Endodermal cell (in vitro differentiated cells): Measurements from ENCODE around the gene C12orf56. TPM values are rescaled to one million over a fixed set of nuclear protein-coding genes. Genes with fewer than 3 reads are reported as not detected.

Experiments
- DNase-seq: peaks from one replicate; pipeline ENCODE4 v3.0.0-alpha.2; 2017
- H3K27ac ChIP-seq: 2 replicates; pipeline ENCODE4 v1.5.1; 2013; ENCODE audit warnings: mild to moderate bottlenecking, low read depth, low read length, moderate library complexity
- H3K27me3 ChIP-seq: 2 replicates; pipeline ENCODE4 v1.6.1; 2013; ENCODE audit warnings: mild to moderate bottlenecking, low read length, moderate library complexity; ENCODE audit not compliant: insufficient read depth, control insufficient read depth, poor library complexity, severe bottlenecking
- H3K36me3 ChIP-seq: 2 replicates; pipeline ENCODE4 v1.7.0; 2013; ENCODE audit warnings: mild to moderate bottlenecking, low read length, moderate library complexity; ENCODE audit not compliant: control insufficient read depth, insufficient read depth
- H3K4me1 ChIP-seq: one replicate; pipeline ENCODE4 v1.7.0; 2013; ENCODE audit warnings: low read length; ENCODE audit not compliant: control insufficient read depth, insufficient read depth
- H3K4me3 ChIP-seq: 2 replicates; pipeline ENCODE4 v1.5.1; 2013; ENCODE audit warnings: mild to moderate bottlenecking, low read length, moderate library complexity
- H3K9ac ChIP-seq: 2 replicates; pipeline ENCODE4 v1.6.1; 2013; ENCODE audit warnings: mild to moderate bottlenecking, low read length, moderate library complexity; ENCODE audit not compliant: poor library complexity, severe bottlenecking; ENCODE audit errors: extremely low read depth
- H3K9me3 ChIP-seq: 2 replicates; pipeline ENCODE4 v1.6.1; 2013; ENCODE audit warnings: mild to moderate bottlenecking, low read length, moderate library complexity; ENCODE audit not compliant: control insufficient read depth
- H3K27ac Mint-ChIP-seq: 2 replicates; pipeline ENCODE4 v1.8.0; 2020; ENCODE audit warnings: mixed read lengths
- H3K27me3 Mint-ChIP-seq: 2 replicates; pipeline ENCODE4 v1.8.0; 2021; ENCODE audit warnings: mild to moderate bottlenecking, mixed read lengths; ENCODE audit not compliant: insufficient read depth
- H3K36me3 Mint-ChIP-seq: 2 replicates; pipeline ENCODE4 v1.8.0; 2020; ENCODE audit warnings: low read depth, mixed read lengths
- H3K4me1 Mint-ChIP-seq: 2 replicates; pipeline ENCODE4 v1.8.0; 2020; ENCODE audit warnings: mixed read lengths
- H3K4me3 Mint-ChIP-seq: 2 replicates; pipeline ENCODE4 v1.8.0; 2020; ENCODE audit warnings: mild to moderate bottlenecking, moderate library complexity, mixed read lengths
- H3K9me3 Mint-ChIP-seq: 2 replicates; pipeline ENCODE4 v1.8.0; 2020; ENCODE audit warnings: mild to moderate bottlenecking, mixed read lengths
- CTCF ChIP-seq: fragments of 200-600 bp; sonication (generic); conservative IDR thresholded peaks from 2 replicates; pipeline ENCODE4 v1.5.0; 2021; ENCODE audit warnings: antibody characterized with exemption, mild to moderate bottlenecking
- WGBS, 2 experiments: methylation state at CpG; one replicate each; pipeline versions ENCODE4 v1.1.5 to v1.1.7; 2013; ENCODE audit warnings: missing lambda C conversion rate in 2 of 2, mixed read lengths in 1 of 2; ENCODE audit not compliant: insufficient coverage in 1 of 2, insufficient read length in 1 of 2; 5-methylcytosine and 5-hydroxymethylcytosine counted together
- total RNA-seq, 2 donors: library from RNA; stranded (reverse); fragmentation: NEBNext Ultra II Directional in 1 of 2; extraction: Animal tissue kit (Norgen Biotek cat#: 25700) in 1 of 2; gene quantifications; 2 replicates in 1 of 2; 3 replicates in 1 of 2; pipeline ENCODE4 v1.2.1, GENCODE V29; 2021

C12orf56 gene
- total RNA-seq, 2 donors from 2014 or later: 0.77 to 3.0 TPM

DNA sequence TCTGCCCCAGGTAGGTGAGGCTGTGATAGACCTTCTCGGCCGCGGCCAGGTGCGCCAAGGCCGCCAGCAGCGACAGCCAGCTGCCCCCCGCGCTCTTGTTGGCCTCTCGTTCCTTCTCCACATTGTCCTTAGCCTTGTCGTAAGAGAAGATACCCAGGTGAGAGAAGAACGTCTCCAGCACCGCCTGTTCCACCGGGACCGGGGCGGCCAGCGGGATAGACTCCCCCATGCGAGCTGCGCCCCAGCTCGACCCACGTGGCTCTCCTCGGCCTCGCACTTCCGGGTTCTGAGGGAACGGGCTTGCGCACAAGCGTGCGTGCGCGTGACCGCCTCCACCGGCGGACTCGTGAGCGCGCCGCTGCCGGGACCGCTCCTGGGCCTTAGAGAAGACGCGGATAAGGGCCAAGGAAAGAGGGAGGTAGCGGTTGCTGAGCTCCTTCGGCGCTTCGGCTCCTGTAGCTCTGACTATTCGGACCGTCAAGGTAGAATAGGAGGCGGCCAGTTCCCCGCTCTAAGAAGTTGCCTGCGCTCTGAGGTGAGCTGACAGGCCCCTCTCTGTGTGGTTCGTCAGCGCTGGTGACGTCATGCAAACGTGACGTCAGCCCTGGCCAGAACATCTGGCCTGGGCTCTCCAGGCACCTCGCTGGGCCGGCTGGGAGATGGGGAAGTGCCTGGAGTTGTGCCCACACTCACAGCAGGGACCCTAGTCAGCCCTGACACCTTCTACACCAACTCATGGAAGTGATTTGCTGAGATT lies 168.4 kb downstream of the C12orf56 start, which contains the start of gene KICS2:
Gene KICS2 (minus strand): TSS at position 288 of the 757 bp plus-strand sequence. CDS start 59 bp downstream, at position 229.
- Mint-ChIP-seq H3K4me3 (peak within 1 kb of the TSS; percentile 85), H3K27ac (peak within 1 kb of the TSS; percentile 97), H3K9me3 (no peaks in the 10 kb centered on the region), H3K27me3 (peaks cover 2% of the 10 kb centered on the region), H3K36me3 (no peaks in the 10 kb centered on the region), H3K4me1 (peaks cover 34% of the 10 kb centered on the region)
- Histone ChIP-seq H3K4me1 (peaks cover 2% of the 10 kb centered on the region), H3K36me3 (no peaks in the 10 kb centered on the region), H3K4me3 (peak within 1 kb of the TSS; percentile 92), H3K27me3 (no peaks in the 10 kb centered on the region), H3K9me3 (no peaks in the 10 kb centered on the region), H3K27ac (peak within 1 kb of the TSS; percentile 77), H3K9ac (peak within 1 kb of the TSS; percentile 89)
- peak; percentile 98 for DNase-seq
- WGBS, 2 experiments: 1% methylated on average over 15 to 56 of the region's 56 CpGs
- TF ChIP-seq CTCF: no peak

DNA sequence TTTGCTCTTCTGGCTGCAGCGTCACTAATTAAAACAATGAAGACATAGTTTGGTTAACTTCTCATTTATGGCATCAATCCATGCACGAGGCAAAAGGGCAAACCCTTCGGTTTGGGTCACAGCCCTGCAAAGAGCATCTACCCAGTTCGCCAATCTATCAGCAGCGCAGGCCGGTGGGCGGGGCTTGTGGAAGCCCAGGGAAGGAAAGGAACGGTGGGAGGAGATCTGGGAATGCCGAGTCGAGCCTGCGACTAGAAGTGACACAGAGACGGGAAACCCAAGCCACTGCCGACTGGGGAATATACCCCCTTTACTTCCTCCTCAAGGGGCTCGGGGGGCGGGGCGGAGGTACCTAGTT lies 168.9 kb downstream of the C12orf56 start:
- peak overlapping the region; percentile 77 for H3K27ac ChIP-seq
- H3K9ac ChIP-seq: peak overlapping the region; percentile 89
- H3K9me3 ChIP-seq: no peaks in the 10 kb centered on the region
- no peak for TF ChIP-seq CTCF
- H3K27me3 ChIP-seq: no peaks in the 10 kb centered on the region
- H3K36me3 ChIP-seq: no peaks in the 10 kb centered on the region
- peak overlapping the region; percentile 85 for H3K4me3 Mint-ChIP-seq
- H3K36me3 Mint-ChIP-seq: no peaks in the 10 kb centered on the region
- peaks cover under 1% of the 10 kb centered on the region for H3K27me3 Mint-ChIP-seq
- H3K4me3 ChIP-seq: peak overlapping the region; percentile 92
- no peaks in the 10 kb centered on the region for H3K9me3 Mint-ChIP-seq
- H3K27ac Mint-ChIP-seq: peak overlapping the region; percentile 97
- H3K4me1 ChIP-seq: peaks cover 2% of the 10 kb centered on the region
- peak; percentile 98 for DNase-seq
- peaks cover 34% of the 10 kb centered on the region for H3K4me1 Mint-ChIP-seq
- WGBS, 2 experiments: 2 to 4% methylated on average over 3 to 16 of the region's 16 CpGs

GRCh38 chr12:64220046-64220445 lies 170.5 kb downstream of the C12orf56 start:
- no peak overlapping the region for H3K4me3 Mint-ChIP-seq

More at GRCh38 chr12:64220046-64220445, 170.5 kb downstream of the C12orf56 start:
- 90 to 100% methylated on average over 1 to 2 of the region's 3 CpGs for WGBS, 2 experiments
- Histone ChIP-seq H3K4me3 (no peak overlapping the region), H3K4me1 (peaks cover 2% of the 10 kb centered on the region), H3K27me3 (no peaks in the 10 kb centered on the region), H3K27ac (no peak overlapping the region), H3K36me3 (no peaks in the 10 kb centered on the region), H3K9ac (no peak overlapping the region), H3K9me3 (no peaks in the 10 kb centered on the region)
- no peak for DNase-seq
- H3K36me3 Mint-ChIP-seq: no peaks in the 10 kb centered on the region
- H3K4me1 Mint-ChIP-seq: peaks cover 30% of the 10 kb centered on the region
- H3K9me3 Mint-ChIP-seq: no peaks in the 10 kb centered on the region
- H3K27ac Mint-ChIP-seq: peak overlapping the region; percentile 78
- no peaks in the 10 kb centered on the region for H3K27me3 Mint-ChIP-seq
- no peak for TF ChIP-seq CTCF
